A673 (cell line): ENCODE measurements around the gene TMEM63A.

Source experiments
- EZH2 ChIP-seq: fragments of 200-600 bp; sonication (generic); IDR thresholded peaks from 2 replicates; pipeline ENCODE4 v1.6.1; 2017; ENCODE audit warnings: borderline replicate concordance, low read depth, mild to moderate bottlenecking, mixed read lengths, antibody characterized with exemption, low read length; ENCODE audit not compliant: poor library complexity, severe bottlenecking
- TF ChIP-seq, protein P1 (sequence below): fragments of 300-800, 200-600 bp; sonication (generic); conservative IDR thresholded peaks from 2 replicates; pipeline ENCODE4 v1.5.1; 2017; ENCODE audit warnings: low read depth, mild to moderate bottlenecking, antibody characterized with exemption, low read length, moderate library complexity, mixed read lengths

DNA sequence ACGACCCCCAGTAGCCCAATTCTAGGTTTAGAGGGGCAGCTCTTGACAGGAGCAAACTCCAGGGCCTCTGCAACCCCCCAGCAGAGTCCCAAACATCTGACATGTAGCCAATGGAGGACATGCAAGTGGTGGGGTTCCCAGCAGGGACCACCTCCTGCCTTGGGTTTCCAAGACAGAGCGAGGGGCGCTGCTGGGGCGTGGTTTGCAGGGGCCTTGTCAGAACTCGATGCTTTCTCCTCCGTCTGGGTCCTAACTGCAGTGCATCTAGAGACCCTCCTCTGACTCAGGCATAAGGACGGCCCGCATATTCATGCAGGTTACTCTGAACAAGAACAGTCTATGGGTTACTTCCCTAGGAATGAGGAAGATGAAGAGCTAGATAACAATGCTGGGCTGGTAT is 55.1 kb downstream of the TMEM63A start:
- TF ChIP-seq, protein P1, sequence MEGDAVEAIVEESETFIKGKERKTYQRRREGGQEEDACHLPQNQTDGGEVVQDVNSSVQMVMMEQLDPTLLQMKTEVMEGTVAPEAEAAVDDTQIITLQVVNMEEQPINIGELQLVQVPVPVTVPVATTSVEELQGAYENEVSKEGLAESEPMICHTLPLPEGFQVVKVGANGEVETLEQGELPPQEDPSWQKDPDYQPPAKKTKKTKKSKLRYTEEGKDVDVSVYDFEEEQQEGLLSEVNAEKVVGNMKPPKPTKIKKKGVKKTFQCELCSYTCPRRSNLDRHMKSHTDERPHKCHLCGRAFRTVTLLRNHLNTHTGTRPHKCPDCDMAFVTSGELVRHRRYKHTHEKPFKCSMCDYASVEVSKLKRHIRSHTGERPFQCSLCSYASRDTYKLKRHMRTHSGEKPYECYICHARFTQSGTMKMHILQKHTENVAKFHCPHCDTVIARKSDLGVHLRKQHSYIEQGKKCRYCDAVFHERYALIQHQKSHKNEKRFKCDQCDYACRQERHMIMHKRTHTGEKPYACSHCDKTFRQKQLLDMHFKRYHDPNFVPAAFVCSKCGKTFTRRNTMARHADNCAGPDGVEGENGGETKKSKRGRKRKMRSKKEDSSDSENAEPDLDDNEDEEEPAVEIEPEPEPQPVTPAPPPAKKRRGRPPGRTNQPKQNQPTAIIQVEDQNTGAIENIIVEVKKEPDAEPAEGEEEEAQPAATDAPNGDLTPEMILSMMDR = no peak
- TF ChIP-seq EZH2 = no peak
